Kidney epithelial cell (primary cell): ENCODE data around the gene SMIM31. TPM values are rescaled to one million over a fixed set of nuclear protein-coding genes. Genes with fewer than 3 reads are reported as not detected.
A peak's percentile ranks its signal among the peaks of the same experiment; 100 is the strongest.

Experiments
- DNase-seq: peaks from one replicate; pipeline ENCODE4 v3.0.0-alpha.2; 2010; ENCODE audit warnings: low read depth
- H3K27me3 ChIP-seq: 2 replicates; pipeline ENCODE4 v1.6.0; 2011; ENCODE audit warnings: low read length; ENCODE audit not compliant: control insufficient read depth, insufficient read depth
- H3K36me3 ChIP-seq: 2 replicates; pipeline ENCODE4 v1.5.1; 2011; ENCODE audit warnings: low read length; ENCODE audit not compliant: control insufficient read depth, insufficient read depth
- H3K4me3 ChIP-seq: 2 replicates; pipeline ENCODE4 v1.5.1; 2011; ENCODE audit warnings: low read depth, mild to moderate bottlenecking, control low read depth, low read length
- total RNA-seq: library from RNA; depleted of rRNA; stranded (reverse); fragments of >200 nt; gene quantifications from 2 replicates; pipeline ENCODE4 v1.2.3, GENCODE V29; 2015
- TF ChIP-seq, protein P1 (sequence below): IDR thresholded peaks from 2 replicates; pipeline ENCODE4 v1.5.1; 2011; ENCODE audit warnings: mild to moderate bottlenecking, moderate library complexity, low read length, control low read depth, inconsistent platforms; ENCODE audit not compliant: insufficient read depth, poor library complexity, severe bottlenecking

SMIM31 gene
- not detected in 2 replicates for total RNA-seq

DNA sequence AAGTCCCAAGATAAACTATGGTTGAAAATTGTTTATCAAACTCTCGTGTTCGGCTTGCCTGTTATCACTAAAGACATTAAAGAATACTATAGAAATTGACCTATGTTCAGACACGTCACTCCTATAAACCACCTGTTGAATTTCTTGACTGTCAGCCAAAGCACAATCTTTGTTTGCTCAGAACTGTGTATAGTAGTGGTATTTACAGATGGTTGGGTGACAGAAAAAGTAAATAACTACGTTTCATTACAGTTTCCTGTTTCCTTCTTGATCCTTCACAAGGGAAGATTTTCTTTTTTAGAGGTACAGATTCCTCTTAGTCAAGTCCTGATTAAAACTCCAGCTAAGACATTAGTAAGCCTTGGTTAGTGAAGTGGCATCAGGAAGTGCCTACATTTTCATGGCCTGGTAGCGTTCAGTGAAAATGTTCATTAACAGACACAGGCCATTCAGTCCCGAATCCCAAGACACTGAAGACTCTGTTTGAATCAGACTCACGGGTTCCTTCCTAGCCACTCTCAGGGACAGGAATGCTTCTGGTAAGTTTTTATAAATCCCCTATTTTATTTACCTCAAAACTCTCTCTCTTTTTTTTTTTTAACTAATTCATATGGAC, at the start of gene SMIM31:
Gene SMIM31, plus strand, starts transcription at position 259 of the 616 bp plus-strand sequence. CDS start 16,313 bp downstream, outside the sequence.
- TF ChIP-seq, protein P1, sequence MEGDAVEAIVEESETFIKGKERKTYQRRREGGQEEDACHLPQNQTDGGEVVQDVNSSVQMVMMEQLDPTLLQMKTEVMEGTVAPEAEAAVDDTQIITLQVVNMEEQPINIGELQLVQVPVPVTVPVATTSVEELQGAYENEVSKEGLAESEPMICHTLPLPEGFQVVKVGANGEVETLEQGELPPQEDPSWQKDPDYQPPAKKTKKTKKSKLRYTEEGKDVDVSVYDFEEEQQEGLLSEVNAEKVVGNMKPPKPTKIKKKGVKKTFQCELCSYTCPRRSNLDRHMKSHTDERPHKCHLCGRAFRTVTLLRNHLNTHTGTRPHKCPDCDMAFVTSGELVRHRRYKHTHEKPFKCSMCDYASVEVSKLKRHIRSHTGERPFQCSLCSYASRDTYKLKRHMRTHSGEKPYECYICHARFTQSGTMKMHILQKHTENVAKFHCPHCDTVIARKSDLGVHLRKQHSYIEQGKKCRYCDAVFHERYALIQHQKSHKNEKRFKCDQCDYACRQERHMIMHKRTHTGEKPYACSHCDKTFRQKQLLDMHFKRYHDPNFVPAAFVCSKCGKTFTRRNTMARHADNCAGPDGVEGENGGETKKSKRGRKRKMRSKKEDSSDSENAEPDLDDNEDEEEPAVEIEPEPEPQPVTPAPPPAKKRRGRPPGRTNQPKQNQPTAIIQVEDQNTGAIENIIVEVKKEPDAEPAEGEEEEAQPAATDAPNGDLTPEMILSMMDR: no peak
- Histone ChIP-seq H3K27me3 (no peaks in the 10 kb centered on the region), H3K4me3 (no peak within 1 kb of the TSS), H3K36me3 (no peaks in the 10 kb centered on the region)
- no peak for DNase-seq

GRCh38 chr4:164706675-164707074, 47.3 kb upstream of the SMIM31 start:
- Histone ChIP-seq H3K36me3 (no peaks in the 10 kb centered on the region), H3K4me3 (no peak overlapping the region), H3K27me3 (no peaks in the 10 kb centered on the region)
- TF ChIP-seq, protein P1: no peak
- DNase-seq: no peak

DNA sequence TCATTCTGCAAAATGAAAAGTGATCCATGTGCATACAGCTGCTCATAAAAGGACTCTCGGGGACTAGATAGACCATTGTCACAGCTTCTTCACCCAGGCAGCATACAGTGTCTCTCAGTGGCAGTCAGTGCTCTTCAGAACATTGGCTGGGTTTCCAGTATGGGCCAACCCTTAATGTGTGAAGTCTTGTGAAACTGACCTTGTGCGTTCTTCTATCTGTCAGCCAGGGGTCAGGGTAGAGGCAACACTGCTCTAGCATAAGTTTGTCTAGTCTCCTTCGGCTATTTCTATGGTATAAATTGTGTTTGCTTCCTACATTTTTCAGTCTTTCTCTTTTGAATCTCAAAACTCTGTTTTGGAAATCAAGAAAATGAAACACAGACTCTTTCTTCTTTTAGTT, 37.0 kb upstream of the SMIM31 start:
- Histone ChIP-seq H3K36me3 (no peaks in the 10 kb centered on the region), H3K4me3 (no peak overlapping the region), H3K27me3 (no peaks in the 10 kb centered on the region)
- TF ChIP-seq, protein P1: peak; percentile 33
- no peak for DNase-seq

- no peak overlapping the region for H3K4me3 ChIP-seq
- no peaks in the 10 kb centered on the region for H3K36me3 ChIP-seq
- no peak for DNase-seq
- no peaks in the 10 kb centered on the region for H3K27me3 ChIP-seq
- TF ChIP-seq, protein P1: no peak
These were observed 35.1 kb upstream of the SMIM31 start for GRCh38 chr4:164718827-164719226.

DNA sequence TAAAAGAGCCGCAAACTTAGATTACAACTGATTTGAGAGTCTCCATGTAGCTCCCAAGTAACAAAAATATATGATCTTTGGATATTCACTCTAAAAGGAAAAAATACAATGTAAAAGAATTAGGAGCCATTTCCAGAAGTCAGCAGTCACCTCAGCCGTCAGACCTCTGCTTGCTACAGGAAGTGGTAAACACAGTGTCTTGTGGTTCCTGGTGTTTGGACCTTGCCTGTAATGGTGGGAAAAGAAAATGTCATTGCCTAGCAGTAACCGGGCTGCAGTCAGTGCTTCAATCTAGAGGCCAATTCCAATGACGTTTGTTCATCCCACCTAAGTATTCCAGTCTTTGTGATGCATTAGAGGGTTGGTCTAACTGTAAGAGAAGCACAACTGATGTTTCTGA, 28.9 kb upstream of the SMIM31 start:
- no peaks in the 10 kb centered on the region for H3K27me3 ChIP-seq
- H3K4me3 ChIP-seq: no peak overlapping the region
- no peak for DNase-seq
- H3K36me3 ChIP-seq: no peaks in the 10 kb centered on the region
- TF ChIP-seq, protein P1: no peak
